Panc1 (cell line): ENCODE data around the gene TMEM115.

Source experiments
- CTCF ChIP-seq: fragments of 450-650 bp; IDR thresholded peaks from 2 replicates; pipeline ENCODE4 v1.5.1; 2017; ENCODE audit warnings: mild to moderate bottlenecking
- POLR2AphosphoS5 ChIP-seq: IDR thresholded peaks from 2 replicates; pipeline ENCODE4 v1.6.1; 2012; ENCODE audit warnings: mild to moderate bottlenecking, low read depth, low read length, moderate library complexity
- SIN3A ChIP-seq: IDR thresholded peaks from 2 replicates; pipeline ENCODE4 v1.6.1; 2012; ENCODE audit warnings: low read depth, mild to moderate bottlenecking, low read length, moderate library complexity, borderline replicate concordance; ENCODE audit not compliant: insufficient read depth
- TCF7L2 ChIP-seq: IDR thresholded peaks from 2 replicates; pipeline ENCODE4 v1.6.1; 2011; ENCODE audit warnings: mild to moderate bottlenecking, low read depth, low read length, inconsistent platforms

GRCh38 chr3:50318615-50319014, 40.7 kb downstream of the TMEM115 start:
- no peak for TF ChIP-seq CTCF
- TF ChIP-seq SIN3A: no peak
- no peak for TF ChIP-seq TCF7L2
- TF ChIP-seq POLR2AphosphoS5: no peak
